CD4-positive, alpha-beta T cell treated with Interleukin-17A for 1 hour (primary cell): Measurements from ENCODE around the gene INHBE.
"Not testable (repeated sequence)": the region's sequence is repeated elsewhere in the genome, so short reads cannot be mapped to it uniquely, and the experiment has no call there.

ENCODE experiments used
- DNase-seq: peaks from one replicate; pipeline ENCODE4 v3.0.0-alpha.2; 2020

The INHBE gene

DNA sequence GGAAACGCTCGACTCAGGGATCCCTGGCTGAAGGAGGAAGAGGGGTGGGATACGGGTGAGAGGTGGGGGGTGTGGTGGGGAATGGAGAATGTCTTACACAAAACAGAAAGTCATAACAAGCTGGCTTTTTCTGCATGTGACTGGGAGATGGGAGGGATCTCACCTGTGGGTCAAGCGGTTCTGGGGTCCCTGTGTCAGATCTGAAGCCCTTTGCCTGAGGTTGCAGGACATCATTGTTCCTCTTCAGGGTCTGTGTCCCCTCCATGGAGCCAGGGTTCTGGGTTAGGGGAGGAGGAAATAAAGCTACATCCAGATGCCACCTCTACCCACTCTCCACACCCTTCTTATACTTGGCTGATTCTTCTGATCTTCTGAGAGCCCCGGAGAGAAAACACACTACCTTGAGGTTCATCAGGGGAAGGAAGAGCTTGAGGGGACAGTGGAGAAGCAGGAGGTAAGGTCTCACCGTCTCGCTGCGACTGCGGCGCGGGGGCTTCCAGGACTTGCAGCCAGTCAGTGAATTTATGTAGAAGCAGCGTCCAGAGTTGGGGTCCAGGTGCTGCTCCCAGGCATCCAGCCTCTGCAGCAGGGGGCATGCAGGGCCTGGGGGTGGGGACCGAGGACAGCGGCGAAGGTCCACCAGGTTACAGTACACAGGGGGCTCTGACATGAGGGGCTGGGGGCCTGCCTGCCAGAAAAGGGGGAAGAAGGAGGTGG, 22.0 kb downstream of the INHBE start:
- DNase-seq, result peak; percentile 50

DNA sequence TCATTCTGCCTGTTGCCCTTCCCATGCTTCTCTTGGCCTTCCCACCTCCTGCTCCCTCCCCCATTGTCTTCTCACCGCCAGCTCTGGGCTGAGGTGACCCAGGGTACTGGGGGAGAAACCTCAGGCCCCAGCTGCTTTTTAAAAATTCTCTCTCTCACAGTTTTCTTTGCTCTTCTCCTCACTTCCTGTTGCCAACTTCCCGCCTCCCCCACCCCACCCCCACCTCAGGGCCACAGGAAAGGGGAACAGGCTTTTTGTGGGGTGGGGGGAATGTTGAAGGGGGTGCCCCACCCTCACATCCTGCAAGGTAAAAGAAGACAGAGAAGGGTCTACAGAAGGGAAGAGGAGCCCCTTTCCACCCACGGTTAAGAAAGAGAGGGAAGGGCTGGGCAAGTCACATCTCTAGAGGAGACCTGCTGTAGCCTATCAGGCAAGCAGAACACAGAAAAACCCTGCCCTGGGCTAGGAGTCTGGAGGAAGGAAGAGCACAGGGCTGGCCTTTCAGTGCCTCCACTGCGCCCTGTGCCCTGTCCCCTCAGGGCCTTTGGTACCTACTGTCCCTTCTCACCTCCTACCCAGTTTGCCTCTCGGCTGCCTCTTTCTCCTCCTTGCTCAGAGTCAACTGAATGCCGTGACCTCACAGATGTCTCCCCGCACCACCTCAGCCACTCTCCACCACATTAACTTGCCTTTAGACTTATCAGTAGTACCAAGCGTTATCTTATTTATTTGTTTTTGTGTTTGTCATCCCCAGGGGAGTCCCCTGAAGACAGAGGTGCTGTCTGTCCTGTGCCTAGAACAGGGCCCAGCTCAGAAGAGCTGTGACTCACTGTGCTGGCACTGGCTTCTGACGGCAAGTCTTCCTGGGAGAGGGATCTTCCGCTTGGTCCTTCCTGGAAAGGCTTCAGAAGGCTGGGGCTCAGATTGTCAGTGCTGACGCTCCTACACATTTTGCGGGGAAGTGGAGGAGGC, 22.9 kb downstream of the INHBE start:
- peak; percentile 82 for DNase-seq

DNA sequence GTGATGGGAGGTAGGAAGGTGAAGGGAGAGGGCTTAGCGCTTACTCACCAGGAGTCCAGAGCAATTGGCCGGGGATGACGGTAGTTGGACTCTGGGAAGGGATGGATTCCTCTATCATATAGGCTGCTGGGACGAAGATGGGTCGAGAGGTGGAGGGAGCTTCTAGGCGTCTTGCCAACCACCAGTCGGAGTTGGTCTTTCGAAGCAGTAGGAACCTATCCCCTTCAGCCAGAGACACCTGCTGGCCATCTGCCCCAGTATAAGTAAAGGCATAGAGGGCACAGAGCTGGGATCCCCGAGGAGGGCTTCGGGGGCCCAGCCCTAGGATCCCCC, 23.9 kb downstream of the INHBE start:
- no peak for DNase-seq

DNA sequence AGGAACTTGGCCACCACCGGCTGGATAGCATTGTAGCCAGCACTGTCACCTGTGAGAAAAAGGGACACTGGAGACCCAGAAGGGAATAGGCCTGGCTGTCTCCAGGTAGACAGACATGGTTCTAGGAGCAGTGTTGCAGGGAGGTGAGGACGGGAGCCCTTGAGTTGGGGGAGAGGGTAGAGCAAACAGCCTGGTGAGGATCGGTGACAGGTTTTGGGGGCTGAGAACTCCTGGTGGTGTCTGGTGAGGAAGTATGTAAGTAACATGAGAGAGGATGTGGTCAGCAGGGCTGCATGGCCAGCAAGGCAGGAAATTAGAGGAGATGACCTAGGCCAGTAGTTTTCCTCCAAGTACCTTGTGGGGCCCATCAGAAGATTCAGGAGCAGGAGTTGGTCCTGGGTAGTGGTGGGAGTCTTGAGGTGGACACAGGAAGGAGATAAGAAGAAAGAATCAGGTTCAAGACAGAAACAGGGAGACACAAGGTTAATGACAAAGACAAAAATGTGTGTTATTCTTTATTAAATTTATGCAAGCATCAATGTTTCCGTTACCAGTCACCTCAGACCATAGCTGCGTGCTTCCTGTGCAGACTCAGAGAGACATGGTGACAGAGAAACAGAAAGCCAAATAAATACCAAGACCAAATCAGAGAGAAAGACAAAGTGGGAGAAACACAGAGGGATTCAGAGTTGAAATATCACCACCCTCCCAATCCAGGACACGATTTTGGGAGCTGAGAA, 24.4 kb downstream of the INHBE start, which contains the start of gene ARHGAP9:
Gene ARHGAP9, minus strand, starts transcription at position 491 of the 740 bp plus-strand sequence. Its CDS starts 460 bp downstream, at position 31.
- peak; percentile 89 for DNase-seq

DNA sequence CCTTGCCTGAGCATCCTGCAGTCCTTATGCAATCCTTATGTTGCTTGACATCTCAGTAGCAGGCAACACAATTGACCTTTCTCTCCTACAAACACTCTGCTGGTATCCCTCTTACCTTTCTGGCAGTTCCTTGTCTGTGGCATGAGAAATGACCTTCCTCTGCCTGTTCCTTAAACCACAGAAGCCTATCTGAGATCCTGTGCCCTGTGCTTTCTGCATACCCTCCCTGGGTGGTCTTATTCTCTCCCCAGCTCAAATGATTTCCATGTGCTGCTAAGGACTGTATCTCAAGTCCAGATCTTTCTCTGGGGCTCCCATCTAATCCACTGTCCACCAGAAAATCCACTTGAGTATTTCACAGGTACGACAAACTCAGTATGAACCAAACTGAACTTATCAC, 26.6 kb downstream of the INHBE start:
- DNase-seq, result no peak

DNA sequence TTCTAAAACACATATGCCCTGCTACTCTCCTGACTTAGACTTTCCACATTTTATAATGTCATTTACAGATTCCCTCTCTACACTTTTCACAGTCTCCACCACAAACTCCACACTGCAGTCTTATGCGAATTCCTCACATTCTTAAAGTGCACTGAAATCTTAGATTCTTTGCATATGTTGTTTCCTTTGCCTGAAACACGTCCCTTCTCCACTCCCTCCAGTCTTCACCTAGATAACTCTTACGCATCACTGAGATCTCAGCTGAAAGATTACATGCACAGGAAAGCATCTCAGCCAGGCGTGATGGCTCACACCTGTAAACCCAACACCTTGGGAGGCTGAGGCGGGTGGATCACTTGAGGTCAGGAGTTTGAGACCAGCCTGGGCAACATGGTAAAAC, 28.4 kb downstream of the INHBE start:
- DNase-seq, result no peak

DNA sequence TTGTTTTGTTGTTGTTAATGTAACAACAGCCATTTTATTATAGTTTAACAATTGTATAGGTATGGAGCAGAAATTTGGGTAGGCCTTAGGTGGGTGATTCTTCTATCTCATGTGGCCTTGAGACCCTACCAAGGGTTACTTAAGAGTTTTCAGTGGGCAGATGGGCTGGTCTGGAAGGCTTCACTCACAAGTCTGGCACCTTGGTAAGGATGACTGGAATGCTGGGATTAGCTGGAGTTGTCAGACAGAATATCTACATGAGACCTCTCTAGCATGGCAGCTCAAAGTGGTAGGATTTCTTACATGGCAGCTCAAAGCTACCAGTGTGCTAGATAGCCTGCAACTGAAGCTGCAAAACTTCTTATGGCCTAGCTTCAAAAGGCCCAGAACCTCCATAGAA, 30.6 kb downstream of the INHBE start:
- no peak for DNase-seq

DNA sequence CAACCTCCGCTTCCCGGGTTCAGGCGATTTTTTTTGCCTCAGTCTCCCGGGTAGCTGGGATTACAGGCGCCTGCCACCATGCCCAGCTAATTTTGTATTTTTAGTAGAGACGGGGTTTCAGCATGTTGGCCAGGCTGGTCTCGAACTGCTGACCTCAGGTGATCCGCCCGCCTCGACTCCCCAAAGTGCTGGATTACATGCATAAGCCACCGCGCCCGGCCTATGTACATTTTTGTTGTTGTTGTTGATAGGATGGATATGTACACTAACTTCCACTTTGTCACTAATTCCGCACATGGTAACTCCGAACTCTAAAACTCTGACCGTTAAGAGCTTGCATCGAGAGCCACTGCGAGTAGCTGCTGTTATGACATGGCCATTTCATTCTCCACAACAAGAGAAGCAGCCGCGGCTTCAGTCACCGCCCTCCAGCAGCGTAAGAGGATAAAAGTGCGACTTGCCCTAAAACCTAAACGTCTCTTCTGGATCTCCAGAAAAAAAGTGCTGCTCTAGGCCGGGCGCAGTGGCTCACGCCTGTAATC, 32.0 kb downstream of the INHBE start:
- no peak for DNase-seq

DNA sequence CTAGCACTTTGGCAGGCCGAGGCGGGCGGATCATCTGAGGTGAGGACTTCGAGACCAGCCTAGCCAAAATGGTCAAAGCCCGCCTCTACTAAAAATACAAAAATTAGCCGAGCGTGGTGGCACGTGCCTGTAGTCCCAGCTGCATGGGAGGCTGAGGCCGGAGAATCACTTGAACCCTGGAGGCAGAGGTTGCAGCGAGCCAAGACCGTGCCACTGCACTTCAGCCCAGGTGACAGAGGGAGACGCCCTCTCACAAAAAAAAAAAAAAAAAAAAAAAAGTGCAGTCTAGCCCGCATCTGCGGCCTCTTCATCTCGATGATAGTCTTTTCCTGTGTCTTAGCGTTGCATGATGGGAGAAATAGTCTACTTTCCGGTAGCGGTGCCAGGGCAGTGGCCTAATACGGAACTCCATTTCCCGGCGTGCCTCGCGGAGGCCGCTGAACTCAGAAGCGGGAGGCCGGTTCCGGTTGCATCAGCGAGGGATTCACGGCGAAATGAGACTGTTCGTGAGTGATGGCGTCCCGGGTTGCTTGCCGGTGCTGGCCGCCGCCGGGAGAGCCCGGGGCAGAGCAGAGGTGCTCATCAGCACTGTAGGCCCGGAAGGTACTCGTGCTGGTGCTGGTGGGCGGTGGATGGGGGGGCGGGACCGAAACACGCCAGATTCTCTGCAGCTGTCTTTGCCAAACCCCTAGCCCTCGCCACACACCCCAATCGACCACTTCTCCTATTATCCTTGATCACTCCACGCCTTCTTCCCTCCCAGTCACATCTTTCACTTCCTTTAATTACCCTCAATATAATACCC, 32.7 kb downstream of the INHBE start, which contains the start of gene MARS1:
Gene MARS1, plus strand, starts transcription at position 472 of the 805 bp plus-strand sequence. Its CDS starts 23 bp downstream, at position 495.
- DNase-seq, result peak; percentile 97

DNA sequence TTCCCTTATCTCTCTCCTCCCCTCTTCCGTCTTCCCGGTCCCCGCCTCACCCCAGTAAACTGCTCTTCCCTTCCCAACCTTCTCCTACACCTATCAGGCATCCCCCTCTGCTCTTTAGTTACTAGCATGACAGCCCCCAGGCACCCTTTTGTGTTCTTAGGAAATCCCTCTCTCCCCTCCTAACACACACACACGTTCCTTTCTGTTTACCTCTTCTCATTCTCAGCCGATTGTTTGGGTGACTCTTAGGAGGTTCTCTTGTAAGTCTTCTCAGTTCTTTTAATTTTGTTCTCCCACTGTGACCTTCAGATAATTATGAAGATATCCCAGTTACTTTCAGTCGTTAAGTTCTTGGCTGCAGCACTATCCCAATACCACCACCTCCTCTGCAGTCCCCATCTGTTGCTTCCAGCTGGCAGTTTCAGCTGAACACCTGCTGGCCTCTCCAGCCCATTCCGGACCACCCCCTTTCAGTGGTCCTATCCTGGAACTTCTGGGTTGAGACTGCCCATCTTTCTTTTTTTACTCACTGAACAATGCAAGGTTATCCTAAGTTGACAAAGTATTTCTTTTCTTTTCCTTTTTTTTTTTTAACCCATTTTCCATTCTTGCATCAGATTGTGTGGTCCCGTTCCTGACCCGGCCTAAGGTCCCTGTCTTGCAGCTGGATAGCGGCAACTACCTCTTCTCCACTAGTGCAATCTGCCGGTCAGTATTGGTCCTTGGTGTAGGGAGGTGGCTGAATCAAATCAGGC, 33.5 kb downstream of the INHBE start:
- DNase-seq, result no peak

DNA sequence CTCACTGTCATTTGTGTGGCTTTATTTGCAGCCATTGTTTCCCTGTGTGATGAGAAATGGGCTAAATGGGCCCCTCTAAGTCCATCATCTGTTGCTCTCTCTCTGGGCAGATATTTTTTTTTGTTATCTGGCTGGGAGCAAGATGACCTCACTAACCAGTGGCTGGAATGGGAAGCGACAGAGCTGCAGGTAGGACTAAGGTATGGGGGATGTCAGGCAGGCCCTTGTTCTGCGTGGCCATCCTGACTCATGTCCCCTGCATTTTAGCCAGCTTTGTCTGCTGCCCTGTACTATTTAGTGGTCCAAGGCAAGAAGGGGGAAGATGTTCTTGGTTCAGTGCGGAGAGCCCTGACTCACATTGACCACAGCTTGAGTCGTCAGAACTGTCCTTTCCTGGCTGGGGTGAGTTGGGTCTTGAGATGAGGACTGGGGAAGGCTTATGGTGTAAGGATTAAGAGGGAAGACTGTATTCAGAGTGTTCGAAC, 34.1 kb downstream of the INHBE start:
- no peak for DNase-seq

DNA sequence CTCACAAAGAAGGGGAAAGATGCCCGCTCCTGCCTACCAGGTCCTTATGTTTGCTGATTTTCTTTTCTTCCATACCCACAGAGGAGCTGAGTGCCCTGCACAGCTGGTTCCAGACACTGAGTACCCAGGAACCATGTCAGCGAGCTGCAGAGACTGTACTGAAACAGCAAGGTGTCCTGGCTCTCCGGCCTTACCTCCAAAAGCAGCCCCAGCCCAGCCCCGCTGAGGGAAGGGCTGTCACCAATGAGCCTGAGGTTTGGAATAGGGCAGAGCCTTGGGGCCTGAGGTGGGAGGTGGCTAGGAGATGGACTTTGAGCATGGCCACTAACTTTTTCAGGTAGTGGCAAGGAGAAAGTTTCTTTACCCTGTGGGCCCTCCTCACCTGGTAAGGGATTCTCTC, 35.0 kb downstream of the INHBE start:
- DNase-seq, result no peak

DNA sequence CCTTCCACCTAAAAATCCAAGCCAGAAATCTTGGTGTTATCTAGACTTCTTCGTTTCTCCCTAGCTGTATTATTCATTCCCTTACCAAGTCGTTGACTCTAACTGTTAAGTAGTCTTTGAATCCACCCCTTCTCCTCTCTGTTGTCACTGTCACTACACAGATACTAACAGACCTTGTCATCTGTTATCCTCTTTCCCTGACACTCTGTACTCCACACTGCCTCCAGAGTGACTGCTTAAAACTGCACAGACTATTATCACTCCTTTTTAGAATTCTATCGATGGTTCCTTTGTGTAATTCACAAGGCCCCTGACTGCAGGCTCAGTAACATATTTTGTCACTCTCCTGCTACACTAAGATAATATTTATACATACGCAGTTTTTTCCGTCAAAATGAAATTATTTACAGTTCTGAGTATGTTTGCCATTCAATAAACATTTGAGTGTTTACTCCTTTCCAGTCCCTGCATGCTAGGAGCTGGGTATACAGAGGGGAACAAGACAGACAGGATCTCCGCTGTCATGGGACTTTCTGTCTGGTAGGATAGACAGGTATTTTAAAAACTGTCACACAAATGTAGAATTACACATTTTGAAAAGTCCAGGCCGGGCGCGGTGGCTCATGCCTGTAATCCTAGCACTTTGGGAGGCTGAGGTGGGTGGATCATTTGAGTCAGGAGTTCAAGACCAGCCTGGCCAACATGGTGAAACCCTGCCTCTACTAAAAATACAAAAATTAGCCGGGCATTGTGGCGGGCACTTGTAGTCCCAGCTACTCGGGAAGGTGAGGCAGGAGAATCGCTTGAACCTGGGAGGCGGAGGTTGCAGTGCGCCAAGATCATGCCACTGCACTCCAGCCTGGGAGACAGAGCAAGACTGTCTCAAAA, 36.5 kb downstream of the INHBE start:
- no peak for DNase-seq

DNA sequence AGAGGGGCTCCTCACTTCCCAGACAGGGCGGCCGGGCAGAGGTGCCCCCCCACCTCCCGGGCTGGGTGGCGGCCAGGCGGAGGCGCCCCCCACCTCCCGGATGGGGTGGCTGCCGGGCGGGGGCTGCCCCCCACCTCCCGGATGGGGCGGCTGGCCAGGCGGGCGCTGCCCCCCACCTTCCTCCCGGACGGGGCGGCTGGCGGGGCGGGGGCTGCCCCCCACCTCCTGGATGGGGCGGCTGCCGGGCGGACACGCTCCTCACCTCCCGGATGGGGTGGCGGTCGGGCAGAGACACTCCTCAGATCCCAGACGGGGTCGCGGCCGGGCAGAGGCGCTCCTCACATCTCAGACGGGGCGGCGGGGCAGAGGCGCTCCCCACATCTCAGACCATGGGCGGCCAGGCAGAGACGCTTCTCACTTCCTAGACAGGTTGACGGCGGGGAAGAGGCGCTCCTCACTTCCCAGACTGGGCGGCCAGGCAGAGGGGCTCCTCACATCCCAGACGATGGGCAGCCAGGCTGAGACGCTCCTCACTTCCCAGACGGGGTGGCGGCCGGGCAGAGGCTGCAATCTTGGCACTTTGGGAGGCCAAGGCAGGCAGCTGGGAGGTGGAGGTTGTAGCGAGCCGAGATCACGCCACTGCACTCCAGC, 40.1 kb downstream of the INHBE start:
- not testable (repeated sequence) for DNase-seq

DNA sequence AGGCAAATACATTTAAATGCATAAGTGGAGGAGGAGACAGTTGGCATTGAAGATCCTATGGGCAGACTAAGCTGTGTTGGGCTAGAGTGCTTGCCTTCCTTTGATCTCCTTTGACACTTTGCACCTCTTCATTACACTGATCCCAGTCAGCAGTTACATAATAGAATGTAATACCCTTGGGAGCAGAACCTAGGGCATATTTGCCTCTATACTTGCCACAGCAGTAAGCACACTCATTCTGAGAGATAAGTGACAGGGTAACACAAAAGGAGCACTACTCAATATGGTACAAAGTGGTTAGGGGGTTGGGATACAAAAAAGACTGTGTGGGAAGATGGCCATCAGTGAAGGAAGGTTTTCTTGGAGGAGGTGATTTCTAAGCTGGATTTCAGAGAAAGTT, 41.7 kb downstream of the INHBE start:
- DNase-seq, result no peak

DNA sequence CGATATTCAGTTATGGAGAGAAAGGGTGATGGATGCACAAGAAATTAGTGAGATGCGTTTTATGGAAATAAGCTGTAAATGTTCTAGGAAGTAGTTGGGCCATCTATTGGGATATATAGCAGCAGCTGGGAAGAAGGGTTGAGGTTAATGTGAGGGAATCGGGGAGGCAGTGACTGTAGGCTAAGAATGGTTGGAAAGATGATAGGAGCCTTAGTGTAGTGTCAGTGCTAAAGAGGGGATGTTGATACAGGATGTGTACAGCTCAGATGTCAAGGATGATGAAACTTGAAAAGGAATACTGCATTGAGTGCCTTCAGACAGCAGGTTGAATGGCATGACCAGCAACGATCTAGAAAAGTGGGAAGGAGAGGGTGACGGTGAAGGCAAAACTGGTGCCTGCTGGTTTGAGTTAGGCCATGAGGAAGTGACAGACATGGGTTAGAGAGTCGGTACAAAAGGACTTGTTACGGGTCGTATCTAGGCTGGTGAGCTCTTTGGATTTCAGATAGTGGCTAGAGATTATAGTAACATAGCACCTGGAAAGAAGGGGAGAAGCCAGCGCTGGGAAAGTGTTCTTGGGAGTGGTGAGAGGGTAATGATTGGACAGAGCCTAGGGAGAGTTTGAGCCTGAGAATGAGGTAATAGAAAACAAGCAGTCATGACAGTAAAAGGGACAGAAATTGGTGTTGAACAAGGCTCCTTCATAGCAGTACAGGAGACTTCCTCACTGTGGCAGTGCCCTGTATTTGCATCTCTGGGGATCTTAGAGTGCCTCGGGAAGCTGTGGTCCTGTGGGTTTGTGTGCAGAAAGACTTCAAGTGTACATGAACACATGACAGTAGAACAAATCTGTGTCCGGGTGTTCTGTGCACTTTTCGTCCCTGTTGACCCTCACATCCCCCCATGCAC, 42.4 kb downstream of the INHBE start:
- no peak for DNase-seq

DNA sequence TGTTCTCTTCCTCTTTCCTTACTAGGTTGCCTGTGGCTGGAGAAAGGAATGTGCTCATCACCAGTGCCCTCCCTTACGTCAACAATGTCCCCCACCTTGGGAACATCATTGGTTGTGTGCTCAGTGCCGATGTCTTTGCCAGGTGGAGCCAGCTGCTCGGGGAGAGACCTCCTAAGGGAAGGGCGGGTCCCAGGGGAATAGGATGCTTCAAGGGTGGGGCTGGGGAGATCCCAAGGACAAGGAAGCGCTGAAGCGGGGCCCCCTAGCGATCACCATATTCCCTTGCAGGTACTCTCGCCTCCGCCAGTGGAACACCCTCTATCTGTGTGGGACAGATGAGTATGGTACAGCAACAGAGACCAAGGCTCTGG, 43.0 kb downstream of the INHBE start:
- no peak for DNase-seq

DNA sequence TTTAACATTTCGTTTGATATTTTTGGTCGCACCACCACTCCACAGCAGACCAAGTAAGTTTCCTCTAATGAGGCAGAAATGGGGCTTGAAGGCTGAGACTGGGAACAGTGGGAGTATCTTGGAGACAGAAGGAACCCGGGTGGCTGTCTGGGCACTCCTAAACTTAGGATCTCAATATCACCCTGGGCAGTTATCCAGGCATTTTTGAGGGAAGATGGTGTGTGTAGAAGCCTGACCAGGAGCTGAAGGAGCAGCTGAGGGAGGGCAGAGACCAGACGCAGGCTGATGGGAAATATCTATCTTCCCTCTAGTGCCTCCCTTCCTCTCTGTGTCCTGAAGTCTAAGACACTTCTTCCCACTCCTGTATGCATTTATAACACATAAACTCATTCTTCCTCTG, 43.5 kb downstream of the INHBE start:
- no peak for DNase-seq
